Measurements from ENCODE around the gene TARDBP.
"Not testable (repeated sequence)": the region's sequence is repeated elsewhere in the genome, so short reads cannot be mapped to it uniquely, and the experiment has no call there.

- TF ChIP-seq CTCF (conservative IDR thresholded peaks at IDR 0.05); ZFX (IDR thresholded peaks at IDR 0.05): not testable (repeated sequence)
Measured at GRCh38 chr1:11019358-11019757, 6.9 kb downstream of the TARDBP start.
